Measurements from ENCODE around the gene CCN5.
"Not testable (repeated sequence)": the region's sequence is repeated elsewhere in the genome, so short reads cannot be mapped to it uniquely, and the experiment has no call there.

The CCN5 gene

DNA sequence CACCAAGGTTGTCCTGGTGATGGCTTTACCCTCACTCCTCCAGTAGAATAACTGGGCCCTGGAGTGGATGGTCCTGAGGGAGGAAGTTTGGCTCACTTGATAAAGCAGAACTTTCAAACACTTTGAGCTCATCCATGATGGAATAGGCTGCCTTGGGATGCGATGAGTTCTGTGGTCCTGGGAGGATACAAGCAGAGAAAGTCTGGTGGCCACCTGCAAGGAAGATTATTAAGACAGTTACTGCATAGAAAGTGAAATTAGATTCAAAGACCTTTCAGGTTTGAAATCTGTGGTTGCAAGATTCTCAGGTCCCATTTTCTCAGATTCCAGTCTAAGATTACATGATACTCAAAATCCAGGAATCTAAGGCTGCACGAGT lies 19.9 kb upstream of the CCN5 start:
- no peak for DNase-seq (ENCODE audit: low read depth in 2 of 2)

DNA sequence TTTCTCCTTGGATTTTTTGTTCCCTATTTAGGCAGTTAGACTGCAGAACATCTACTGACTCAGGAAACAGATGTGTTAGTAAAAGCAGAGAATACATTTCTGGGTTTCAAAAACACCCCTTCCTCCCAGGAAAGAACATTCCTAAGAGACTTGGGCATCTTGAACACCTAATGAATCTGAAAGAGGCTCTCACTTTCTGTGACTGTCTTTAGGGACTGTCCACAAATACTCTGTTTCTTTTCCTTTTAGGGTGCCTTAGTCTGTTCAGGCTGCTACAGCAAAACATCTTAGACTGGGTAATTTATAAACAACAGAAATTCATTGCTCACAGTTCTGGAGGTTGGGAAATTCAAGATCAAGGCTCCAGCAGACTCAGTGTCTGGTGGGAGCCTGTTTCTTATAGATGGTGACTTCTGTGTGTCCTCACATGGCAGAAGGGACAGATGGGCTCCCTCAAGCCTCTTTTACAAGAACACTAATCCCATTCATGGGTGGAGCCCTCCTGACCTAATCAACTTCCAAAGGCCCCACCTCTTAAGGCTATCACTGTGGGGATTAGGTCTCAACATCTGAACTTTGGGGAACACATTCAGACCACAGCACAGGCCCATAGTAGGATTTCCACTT lies 19.4 kb upstream of the CCN5 start:
- DNase-seq (ENCODE audit: low read depth in 2 of 2) = no peak

DNA sequence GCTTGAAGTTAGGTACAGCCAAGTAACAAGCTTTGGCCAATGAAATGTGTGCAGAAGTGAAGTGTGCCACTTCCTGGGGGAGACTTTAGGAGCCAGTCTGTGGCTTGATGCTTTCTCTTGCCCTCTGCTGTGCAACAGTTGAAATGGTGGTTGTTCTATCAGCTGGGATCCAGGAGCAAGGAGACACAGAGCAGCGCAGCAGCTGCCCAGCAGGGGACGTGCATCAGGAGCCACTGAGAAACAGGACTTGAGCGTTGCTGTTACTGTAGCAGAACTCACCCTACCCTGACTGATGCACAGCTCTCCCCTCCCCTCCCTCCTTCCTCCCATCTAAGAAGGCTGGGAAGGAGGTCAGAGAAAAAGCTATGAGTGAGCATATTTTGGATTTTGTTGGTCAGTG lies 18.9 kb upstream of the CCN5 start:
- DNase-seq (ENCODE audit: low read depth in 2 of 2) = no peak

DNA sequence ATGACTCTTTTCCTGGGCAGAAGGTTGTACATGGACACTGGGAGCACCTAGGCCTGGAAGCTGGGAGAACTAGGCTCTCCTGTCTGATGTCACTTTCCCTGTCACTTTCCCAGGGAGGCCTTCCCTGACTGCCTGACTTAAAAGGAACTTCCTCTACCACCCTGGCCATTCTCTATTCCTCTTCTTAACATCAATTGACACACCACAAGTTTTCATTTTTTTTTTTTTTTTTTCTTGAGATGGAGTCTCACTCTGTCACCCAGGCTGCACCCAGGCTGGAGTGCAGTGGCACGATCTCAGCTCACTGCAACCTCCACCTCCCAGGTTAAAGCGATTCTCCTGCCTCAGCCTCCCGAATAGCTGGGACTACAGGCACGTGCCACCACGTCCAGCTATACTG lies 18.1 kb upstream of the CCN5 start:
- not testable (repeated sequence) for DNase-seq (ENCODE audit: low read depth in 2 of 2)

DNA sequence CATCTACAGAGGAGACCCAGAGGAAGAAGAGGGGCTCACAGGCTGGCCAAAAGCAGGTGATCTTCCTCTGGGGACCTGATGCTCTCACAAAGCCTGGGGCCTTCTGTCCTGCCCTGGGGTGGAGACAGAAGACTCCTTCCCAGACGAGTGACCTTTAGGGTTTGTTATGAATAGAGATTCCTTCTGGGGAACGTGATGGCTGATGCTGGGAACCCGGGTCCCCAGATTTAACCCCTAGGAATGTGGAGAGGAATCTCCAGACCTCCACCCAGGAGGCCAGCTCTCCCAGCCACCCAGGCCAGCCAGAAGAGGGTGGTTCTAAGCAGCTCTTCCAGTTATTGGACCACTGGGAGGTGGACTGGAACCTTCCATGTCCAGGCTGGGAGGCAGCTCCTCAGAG lies 16.8 kb upstream of the CCN5 start:
- no peak for DNase-seq (ENCODE audit: low read depth in 2 of 2)

DNA sequence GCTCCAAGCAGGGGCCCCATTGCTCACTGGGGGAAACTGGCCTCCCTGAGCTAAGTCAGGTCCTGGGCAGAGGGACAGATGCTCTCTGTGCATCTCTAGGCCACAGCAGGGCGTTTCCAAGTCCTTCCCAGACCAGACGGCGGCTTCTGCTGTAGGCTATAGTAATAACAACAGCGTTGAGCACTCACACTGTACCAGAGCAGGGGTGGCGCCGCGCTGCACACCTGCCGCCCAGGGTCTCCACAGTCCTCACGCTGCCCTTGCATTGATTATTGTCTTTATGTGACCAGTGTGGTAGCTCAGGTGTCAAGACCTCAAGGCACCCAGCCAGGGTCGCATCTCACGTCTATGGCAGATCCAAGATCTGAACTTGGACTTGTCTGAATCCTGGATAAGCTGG lies 14.9 kb upstream of the CCN5 start:
- no peak for DNase-seq (ENCODE audit: low read depth in 2 of 2)

DNA sequence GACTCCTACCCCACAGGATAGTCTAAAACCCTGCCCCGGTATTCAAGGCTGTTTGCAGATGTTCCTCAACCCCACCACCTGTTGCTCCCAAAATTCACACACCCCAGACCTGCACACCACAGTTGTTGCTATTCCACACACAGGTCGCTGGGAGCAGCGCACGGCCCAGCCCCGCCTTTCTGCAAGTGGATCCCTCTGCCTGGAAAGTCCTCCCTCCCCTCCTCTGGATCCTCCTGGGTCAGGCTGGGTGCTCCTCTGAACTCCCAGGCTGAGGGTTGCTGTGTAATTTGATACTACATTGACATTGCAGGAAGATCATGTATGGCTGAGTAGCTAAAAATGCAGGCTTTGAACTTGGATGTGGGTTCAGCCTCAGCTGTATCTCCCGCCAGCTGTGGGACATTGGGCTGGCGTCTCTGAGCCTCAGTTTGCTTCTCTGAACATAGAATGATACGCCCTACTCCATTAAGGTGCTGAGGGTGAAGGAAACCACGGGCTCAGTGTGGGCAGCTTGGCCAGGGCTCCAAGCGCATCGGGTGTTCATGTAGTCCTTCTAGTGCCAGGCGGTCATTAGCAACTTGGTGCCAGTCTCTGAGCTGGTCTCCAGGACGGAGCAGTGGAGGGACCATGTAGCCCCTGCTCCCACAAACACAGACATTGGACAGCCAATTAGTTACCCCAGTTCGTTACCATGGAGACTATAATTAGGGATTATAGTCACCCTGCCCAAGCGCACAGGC lies 13.9 kb upstream of the CCN5 start:
- no peak for DNase-seq (ENCODE audit: low read depth in 2 of 2)

DNA sequence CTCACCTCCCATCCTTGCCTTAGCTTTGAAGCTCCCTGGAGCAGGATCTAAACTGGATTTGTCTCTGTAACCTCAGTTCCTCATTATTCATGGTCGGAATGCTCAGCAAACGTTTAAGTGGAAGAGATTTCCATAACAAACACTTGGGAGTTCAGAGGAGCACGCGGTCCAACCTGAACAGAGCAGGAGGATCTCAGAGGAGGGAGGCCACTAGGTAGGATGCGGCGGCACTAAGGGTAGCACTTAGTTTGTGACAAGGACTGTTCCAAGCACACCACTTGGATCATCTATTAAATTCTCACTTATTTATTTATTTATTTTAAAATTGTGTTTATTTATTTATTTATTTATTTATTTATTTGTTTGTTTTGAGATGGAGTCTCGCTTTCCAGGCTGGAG lies 13.3 kb upstream of the CCN5 start:
- DNase-seq (ENCODE audit: low read depth in 2 of 2) = no peak

DNA sequence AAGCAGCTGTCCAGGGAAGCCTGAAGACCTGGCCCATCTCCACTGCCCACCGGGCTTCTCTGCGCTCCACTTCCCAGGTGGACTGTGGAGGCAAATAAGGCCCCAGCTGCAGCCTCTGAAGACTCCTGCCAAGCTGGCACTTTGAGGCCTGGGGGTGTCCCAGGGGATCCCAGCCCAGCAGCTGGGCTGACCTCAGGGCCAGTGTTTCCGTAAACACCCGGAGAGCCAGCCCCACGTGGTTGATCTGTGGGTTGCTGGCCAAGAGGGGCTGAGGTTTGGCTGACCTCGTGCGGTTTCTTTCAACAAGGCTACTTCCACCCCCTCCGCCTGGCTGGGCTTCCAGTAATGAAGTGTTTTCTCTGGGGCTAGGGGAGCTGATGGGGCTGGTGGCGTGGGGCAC lies 12.4 kb upstream of the CCN5 start:
- no peak for DNase-seq (ENCODE audit: low read depth in 2 of 2)

DNA sequence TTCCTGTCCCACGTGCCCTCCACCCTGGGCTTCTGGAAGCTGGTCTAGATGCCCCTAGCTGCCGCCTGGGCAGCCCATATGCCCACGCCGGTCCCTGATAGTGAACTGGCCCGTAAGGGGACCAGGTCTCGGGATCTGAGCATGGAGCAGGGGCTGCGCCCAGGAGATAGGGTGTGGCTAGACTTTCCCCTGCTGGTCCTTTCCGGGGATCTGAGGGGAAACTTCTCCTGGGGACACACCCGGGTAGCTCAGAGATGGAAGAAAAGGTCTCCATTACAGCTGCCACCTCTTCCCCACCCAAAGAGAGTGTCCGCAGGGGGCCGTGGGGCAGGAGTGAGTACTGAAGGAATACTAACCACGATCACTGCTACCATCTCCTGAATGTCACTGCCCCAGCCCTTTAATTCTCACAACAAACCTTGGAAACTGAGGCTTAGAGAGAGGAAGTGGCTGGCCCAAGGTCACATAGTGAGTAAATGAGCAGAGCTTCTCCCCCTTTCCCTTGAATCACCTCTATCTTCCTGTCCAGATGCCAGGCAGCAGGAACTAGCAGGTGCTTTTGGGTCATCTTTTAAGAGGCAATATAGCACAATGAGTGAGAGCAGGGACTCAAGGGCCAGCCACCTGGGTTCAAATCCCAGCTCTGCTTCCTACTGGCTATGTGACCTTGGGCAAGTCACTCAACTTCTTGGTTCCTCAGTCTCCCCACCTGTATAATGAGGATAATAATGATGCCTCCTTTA lies 11.8 kb upstream of the CCN5 start:
- DNase-seq (ENCODE audit: low read depth in 2 of 2) = no peak

DNA sequence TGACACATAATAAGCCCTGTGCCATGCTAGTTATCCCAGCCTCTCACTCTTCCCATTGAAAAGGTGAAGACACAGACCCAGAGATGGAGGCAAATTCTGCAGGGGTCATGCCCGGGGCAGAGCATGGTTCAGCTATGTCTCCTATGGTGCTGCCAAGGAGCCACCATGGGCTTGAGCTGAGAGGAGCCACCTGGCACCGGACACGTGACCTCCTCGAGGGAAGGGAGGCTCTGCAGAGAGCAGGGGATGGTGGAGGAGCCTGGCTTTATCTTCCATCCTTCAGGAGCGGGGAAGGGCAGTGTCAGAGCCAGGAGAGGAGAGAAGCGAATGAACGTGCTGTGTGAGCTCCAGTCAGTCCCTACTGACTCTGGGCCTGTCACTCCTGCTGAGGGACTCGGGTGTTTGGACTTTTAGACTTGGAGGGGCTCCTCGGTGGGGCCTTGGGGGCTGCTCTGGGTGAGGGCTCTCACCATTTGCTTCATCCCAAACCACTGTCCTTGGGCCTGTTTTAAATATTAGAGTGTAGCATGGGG lies 11.1 kb upstream of the CCN5 start:
- DNase-seq (ENCODE audit: low read depth in 2 of 2) = no peak

DNA sequence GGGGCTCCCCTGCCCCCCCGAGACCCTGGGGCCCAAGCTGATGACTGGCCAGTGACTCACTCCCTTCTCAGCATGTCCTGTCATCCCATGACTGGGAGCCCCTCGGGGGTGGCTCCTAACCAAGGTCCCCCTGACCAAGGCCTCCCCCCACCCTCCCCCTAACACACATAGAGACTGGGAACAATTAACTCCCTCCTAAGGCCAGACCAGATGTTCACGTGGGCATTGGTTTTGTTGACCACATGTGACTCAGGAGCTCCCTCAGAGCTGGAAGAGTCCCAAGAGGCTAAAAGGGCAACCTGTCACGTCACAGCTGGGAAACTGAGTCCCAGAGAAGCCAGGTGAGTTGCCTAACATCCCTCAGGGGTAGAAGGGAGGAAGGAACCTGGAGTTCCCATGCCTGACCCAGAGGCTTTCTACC lies 10.6 kb upstream of the CCN5 start:
- DNase-seq (ENCODE audit: low read depth in 2 of 2) = no peak

DNA sequence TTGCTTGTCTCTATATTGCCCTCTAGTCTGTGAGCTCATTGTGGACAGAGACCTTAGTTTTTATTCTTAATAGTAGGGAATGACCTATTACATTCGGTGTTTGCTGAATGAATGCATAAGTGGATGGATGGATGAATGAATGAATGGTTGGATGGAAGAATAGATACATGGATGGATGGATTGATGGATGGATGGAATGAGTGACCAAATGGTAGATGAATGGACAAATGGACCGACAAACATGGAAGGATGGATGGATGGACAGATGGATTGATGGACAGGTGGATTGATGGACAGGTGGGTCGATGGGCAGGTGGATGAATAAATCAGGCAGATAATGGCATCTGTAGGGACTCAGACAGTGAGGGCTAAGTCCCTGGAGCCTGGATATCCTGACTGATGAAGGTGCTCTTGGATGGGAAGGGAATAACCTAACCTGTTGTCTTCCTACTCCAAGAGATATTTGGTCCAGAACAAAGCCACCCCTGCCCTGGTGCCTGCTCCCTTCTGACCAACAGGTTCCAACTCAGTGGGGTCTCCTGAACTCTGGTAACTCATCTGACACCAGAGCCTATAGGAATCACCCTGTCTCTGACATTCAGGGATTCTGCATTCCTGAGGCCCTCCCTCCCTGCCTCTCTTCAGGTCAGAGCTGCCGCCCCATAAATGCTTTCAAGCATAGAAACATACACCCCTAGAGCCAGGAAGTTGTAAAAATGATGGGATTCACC lies 9.6 kb upstream of the CCN5 start:
- DNase-seq (ENCODE audit: low read depth in 2 of 2) = no peak

DNA sequence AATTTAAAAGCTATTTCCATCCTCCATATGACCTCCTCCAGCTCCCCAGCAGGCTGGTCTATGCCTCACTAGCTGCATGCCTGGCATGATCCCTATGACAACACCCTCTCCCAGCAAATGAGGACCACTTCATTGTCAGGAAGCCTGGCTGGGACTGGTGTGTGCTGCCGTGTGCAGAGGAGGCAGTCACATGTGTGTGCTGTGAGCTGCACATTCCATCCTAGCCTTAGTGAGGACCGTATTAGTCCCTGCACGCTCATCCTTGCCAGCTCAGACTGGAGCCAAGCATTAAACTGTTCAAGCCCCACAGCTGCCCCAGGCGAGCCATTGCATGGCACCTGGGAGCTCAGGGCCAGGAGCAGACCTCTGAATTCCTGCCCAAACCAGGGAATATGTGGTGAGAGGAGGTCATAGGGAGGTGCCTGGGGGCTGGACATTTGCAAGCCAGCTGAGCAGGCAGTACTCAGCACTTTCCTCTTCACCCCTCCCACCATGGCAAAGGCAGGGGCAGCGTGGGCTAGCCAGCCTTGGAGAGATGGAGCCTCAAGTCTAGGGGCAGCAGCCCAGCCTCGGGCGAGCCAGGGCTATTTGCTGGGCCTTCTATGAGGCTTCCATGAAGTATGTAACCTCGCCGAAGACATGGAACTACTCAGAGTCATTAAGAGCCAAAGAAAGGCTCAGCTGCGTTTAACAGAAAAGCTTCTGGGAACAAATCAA lies 8.7 kb upstream of the CCN5 start:
- no peak for DNase-seq (ENCODE audit: low read depth in 2 of 2)

DNA sequence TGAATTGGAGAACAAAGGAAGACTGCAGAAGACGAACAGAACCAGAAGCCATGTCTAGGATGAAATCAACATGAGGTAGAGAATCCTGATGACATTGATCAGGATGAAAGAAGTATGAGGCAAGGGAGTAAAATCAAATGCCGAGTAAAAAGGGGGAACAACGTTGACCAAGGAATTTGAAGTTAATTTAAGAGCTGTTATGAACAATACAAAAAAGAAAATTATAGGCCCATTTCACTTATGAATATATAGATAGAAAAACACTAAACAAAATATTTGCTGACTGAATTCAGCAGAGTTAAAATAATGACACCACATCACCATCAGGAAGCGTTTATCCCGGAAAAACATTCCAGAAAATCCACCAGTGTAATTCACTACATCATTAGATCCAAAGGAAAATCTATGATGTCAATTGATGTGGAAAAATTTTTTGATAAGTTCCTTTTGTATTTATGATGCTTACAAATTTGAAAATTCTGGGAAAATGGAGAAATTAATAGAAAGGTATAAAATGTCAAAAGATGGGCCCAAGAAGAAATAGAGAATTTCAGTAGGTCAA lies 8.1 kb upstream of the CCN5 start:
- DNase-seq (ENCODE audit: low read depth in 2 of 2) = no peak

DNA sequence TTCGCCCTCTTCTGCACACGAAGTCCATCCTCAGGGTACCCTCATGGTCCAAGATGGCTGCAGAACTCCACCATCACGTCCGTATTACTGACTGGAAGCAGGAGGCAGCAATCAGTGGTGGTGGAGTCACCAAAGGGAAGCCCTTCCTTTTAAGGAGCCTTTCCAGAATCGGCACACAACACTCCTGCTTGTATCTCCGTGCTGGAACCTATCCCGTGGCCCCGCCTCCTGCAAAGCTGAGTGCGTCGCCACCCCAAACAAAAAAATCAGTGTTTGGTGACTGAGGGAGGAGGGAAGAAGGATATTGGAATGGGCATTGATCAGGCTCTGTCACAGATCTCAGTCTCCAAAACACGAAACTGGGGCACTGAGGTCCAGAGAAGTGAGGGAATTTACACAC lies 5.8 kb upstream of the CCN5 start:
- DNase-seq (ENCODE audit: low read depth in 2 of 2) = no peak

DNA sequence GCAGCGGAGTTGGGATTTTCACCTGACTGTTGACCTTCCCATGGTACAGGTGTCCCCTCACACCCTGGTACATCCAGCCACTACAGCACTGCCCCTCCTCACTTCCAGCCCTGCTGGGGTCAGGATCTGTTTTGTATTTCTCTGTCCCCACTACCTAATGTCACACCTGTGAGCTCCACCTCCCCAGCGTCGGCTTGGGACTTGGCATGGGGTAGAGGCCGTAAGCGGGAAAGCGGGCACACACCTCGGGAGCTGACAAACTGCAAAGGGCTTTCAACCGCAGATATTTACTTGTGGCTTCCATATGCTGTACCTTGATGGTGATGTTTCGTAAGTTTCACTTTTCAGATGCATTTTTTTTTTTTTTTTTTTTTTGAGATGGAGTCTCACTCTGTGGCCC lies 5.4 kb upstream of the CCN5 start:
- DNase-seq (ENCODE audit: low read depth in 2 of 2) = no peak

DNA sequence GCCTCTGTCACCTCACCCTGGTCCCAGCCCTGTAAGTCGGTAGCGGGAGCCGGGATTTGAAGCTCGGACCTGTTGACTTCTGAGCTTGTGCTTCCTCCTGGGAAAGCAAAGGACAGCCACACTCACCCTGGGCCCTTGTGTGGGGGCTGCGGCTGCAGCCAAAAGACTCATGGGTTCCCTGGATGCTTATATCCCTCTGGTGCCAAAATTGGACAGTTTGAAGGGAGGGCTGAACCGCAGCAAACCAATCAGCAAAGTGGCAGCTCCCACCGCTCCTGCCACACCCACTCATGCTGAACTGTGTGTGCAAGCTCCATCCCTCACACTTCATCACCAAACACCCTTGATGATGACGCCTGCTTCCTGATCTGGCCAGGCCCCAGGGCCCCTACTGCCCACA lies 3.9 kb upstream of the CCN5 start:
- no peak for DNase-seq (ENCODE audit: low read depth in 2 of 2)

DNA sequence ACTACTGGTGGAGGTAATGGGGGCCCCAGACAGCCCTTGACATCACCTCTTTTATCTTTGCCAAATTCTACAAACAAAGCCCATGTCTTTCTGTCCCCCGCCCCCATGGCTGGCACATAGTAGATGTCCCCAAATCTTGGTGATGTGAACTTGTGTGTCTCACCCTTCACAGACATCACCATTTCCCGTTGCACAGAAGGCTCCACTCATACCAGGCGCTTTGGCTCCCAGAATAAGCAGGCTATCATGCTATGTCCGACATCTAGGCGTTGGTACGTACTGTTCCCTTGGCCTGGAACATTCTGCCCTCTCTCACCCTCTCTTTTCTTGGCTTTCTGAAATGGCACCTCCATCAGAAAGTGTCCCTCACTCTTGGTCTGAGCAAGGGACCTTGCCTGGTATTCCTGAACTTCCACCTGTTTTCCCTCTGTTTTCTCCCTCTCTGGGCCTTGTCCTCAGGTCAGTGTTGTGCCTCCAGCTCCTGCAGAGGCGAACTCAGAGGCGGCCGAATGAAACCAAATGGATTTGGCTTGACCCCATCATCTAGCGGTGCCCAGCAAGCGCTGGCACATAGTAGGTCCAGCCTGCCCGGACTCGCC lies 968 bp upstream of the CCN5 start:
- DNase-seq (ENCODE audit: low read depth in 2 of 2) = no peak

DNA sequence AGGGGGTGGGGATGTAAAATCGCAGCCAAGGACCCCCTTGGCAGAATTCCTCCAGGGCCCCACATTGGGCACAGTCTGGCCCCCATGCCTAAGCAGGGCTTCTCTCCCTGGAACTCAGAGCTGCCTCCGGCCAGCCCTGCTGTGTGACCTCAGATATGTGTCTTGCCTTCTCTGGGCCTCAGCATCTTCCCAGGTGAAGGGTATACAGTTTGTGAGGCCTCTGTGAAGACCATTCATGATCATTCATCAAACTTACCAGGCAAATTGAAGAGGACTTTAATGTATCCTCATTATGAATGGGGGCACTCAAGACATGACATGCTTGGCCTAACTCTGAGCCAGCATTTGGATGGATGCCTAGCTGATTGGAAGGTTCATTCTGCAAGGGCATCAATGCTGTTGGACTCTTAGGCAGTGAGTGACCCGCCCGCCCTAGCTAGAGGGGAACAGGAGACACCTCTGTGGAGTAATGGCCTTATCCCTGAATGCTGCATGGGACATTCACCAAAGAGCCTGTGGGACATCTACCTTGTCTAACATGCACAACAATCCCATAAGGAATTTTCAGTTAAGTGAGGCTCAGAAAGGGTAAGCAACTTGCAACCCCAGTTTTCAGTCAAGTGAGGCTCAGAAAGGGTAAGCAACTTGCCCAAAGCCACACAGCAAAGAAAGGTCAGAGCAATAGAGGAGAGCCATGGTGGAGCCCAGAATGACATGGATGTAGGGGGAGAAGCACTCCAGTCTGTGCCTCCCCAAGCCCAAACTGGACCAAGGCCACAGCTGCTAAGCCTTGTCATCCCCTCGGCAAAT lies 535 bp downstream of the CCN5 start:
- DNase-seq (ENCODE audit: low read depth in 2 of 2) = no peak
